Fibroblast of pulmonary artery (primary cell): ENCODE measurements around the gene SLC7A4.
A peak's percentile ranks its signal among the peaks of the same experiment; 100 is the strongest.
"Not testable (repeated sequence)": the region's sequence is repeated elsewhere in the genome, so short reads cannot be mapped to it uniquely, and the experiment has no call there.

Experiments
- DNase-seq: peaks from one replicate; pipeline ENCODE4 v3.0.0-alpha.2; 2010; ENCODE audit warnings: low read depth
- H3K4me3 ChIP-seq: replicated peaks from 2 replicates; pipeline ENCODE4 v1.5.1; 2011; ENCODE audit warnings: low read depth, mild to moderate bottlenecking, control low read depth, low read length, moderate library complexity
- TF ChIP-seq, protein P1 (sequence below): IDR thresholded peaks from 2 replicates; pipeline ENCODE4 v1.5.1; 2011; ENCODE audit warnings: mild to moderate bottlenecking, control low read depth, low read length, inconsistent platforms; ENCODE audit errors: missing control alignments

SLC7A4 gene

DNA sequence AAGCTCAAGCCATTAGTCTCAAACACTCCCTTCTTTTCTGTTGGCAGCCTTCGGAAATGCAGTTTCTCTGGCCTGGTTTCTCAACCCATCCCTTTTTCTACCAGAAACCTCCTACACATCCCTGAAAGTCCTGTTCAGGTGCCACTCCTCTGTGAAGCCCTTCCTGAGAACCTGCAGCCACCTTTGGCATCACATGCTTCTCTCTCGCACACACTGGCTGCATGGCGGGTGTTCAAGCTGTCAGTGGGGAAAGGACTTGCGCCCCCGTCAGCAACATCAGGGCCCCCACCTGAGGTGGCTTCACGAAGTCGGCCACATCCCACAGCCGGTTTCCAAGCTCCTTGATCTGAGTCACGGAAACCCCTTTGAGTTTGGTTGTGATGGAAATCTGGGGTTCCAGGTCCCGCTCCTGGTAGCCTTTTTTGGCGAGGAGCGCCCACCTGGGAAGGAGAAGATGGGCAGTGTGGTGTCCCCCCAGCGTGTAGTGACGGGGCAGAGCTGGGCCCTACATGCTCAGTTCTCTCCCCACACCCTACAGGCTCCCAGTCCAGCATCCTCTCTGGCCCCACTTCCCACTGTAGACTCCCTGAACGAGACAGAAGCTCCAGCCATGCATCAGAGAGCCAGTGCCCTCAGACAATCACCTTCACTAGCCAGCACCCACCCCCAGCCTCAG is 11.6 kb upstream of the SLC7A4 start:
- TF ChIP-seq, protein P1, sequence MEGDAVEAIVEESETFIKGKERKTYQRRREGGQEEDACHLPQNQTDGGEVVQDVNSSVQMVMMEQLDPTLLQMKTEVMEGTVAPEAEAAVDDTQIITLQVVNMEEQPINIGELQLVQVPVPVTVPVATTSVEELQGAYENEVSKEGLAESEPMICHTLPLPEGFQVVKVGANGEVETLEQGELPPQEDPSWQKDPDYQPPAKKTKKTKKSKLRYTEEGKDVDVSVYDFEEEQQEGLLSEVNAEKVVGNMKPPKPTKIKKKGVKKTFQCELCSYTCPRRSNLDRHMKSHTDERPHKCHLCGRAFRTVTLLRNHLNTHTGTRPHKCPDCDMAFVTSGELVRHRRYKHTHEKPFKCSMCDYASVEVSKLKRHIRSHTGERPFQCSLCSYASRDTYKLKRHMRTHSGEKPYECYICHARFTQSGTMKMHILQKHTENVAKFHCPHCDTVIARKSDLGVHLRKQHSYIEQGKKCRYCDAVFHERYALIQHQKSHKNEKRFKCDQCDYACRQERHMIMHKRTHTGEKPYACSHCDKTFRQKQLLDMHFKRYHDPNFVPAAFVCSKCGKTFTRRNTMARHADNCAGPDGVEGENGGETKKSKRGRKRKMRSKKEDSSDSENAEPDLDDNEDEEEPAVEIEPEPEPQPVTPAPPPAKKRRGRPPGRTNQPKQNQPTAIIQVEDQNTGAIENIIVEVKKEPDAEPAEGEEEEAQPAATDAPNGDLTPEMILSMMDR, result no peak
- no peak overlapping the region for H3K4me3 ChIP-seq
- DNase-seq, result no peak

GRCh38 chr22:21042978-21043859 is 10.9 kb upstream of the SLC7A4 start:
- TF ChIP-seq, protein P1, result no peak
- no peak for DNase-seq
- no peak overlapping the region for H3K4me3 ChIP-seq

DNA sequence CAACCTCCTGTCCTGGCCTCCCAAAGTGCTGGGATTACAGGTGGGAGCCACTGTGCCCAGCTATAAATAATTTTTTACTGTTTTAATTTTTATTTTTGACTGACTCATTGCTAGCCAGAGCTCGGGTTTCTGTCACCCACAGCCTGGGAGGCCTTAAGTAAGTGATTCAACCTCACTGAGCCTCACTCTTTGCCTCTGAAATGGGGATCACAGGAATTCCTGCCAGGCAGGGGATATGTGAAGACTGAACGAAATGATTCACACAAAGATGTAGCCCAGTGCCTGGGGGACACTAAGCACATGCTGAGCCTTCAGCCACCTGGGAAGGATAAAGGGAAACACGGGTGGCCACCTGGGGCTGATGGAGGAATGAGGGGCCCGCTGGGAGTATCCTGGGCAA is 9.6 kb upstream of the SLC7A4 start:
- H3K4me3 ChIP-seq, result no peak overlapping the region
- TF ChIP-seq, protein P1, result no peak
- DNase-seq, result peak; percentile 13

DNA sequence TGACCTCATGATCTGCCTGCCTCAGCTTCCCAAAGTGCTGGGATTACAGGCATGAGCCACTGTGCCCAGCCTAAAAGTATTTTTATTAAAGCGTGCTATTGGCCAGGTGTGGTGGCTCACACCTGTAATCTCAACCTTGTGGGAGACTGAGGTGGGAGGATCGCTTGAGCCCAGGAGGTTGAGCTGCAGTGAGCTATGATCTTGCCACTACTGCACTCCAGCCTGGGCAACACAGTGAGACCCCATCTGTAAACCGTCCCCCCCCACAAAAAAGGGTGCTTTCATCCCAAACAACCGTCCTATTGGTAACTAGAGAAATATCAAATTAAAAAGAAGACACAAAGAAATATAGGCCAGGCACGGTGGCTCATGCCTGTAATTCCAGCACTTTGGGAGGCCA is 6.8 kb upstream of the SLC7A4 start:
- not testable (repeated sequence) for H3K4me3 ChIP-seq, DNase-seq

GRCh38 chr22:21038405-21038804 is 6.0 kb upstream of the SLC7A4 start:
- DNase-seq, result peak; percentile 56
- TF ChIP-seq, protein P1, result no peak
- no peak overlapping the region for H3K4me3 ChIP-seq

DNA sequence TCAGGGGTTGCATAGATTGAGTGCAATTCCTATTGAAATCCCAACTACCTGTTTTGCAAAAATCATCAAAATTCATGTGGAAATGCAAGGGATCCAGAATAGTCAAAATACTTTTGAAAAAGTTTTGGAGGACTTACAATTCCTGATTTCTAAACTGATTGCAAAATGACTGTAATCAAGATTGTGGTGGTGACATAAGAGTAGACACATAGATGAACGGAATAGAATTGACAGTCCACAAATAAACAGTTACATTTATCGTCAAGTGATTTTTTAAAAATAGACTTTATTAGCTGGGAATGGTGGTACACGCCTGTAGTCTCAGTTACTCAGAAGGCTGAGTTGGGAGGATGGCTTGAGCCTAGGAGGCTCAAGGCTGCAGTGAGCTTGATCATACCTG is 2.6 kb upstream of the SLC7A4 start:
- no peak overlapping the region for H3K4me3 ChIP-seq
- TF ChIP-seq, protein P1, result no peak
- no peak for DNase-seq

GRCh38 chr22:21033895-21034294 is 1.5 kb upstream of the SLC7A4 start:
- no peak overlapping the region for H3K4me3 ChIP-seq
- TF ChIP-seq, protein P1, result no peak
- DNase-seq, result no peak
